ENCODE results near the gene RDH8.
"Not testable (repeated sequence)": the region's sequence is repeated elsewhere in the genome, so short reads cannot be mapped to it uniquely, and the experiment has no call there.

Gene RDH8

DNA sequence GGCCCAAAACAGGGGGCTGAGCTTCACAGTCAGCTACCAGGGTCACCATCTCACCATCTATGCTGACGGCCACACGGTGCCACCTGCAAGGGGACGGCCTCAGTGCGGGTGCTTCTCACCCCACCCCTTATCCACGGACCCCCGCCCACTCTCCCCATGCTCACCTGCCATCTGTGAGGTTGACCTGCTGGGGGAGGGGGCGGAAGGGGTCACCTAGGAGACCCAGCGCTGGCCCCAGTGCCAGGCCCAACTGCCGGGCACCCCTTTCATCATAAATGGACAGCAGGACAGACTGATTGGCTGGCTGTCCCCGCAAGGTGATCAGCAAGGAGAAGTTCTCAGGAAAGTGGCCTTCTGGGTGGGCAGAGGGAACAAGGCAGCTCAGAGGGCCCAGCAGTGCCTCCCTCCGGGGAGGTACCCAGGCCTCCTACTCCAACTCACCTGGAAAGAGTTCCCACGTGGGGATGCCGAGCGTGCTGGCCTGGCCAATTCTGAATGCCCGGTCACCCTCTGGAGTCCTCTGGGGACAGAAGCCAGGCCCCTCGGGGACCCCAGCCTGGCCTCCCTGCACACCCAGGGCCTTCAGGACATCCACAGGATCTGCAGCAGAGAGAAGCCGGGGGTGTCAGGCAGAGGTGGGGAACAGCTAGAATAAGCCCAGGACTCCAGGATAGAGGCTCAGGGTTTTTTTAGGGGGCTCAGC is 7.5 kb upstream of the RDH8 start:
- no peak for DNase-seq (ENCODE audit: low spot score)

DNA sequence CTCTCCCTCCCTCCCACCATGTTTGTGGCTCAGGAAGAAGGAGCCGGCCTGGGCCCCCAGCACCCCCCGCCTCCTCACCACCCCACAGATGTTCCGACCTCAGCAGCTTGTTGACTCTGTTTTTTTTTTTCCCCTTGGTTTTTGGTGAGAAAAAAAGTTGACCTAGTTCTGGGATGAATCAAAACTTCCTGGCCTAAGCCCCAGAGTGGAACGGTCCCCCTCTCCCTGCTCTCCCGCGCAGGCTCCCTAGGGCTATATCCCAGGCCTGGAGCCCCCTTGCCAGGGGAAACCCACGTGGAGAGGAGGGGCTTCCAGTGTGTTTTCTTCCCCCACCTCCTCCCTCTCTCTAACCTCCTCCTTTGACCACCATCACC is 7.0 kb upstream of the RDH8 start:
- no peak for DNase-seq (ENCODE audit: low spot score)

GRCh38 chr19:10006752-10007323 is 6.4 kb upstream of the RDH8 start:
- DNase-seq (ENCODE audit: low spot score), result no peak

DNA sequence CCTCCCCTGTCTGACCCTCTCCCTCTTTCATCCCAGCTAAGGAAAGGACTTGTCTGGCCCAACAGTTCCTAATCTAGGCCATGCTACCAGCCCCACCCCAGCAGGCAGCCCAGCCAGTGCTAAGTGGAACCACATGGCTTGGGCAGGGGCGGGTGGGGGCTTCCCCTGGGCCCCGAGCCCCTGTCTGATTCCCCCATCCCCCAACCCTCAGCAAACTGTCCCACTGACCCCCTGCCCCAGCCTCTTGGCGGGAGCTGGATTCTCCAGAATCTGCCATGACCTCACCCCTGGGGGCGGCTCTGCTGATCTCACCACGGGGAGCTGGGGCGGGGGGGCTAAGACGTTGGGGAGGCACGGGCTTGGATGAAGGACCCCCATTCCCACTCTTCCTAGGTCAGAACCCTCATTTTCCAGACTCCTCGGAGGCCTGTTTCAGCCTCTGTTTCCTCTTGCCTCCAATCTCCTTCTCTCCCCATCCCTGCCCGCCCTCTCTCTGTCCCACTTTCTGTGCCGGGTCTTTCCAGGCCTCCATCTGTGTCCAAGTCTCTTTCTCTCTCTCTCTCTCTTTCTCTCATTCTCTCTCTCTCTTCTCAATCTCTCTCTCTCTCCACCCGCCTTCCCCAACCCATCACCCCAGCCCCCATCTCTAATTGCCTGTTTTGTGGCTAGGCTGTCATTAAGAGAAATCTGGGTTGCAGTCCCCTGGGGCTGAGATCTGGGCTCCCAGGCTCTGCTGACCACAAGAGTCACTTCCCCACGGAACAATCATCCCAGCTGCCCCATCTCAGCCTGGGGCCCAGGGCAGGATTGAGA is 5.7 kb upstream of the RDH8 start:
- no peak for DNase-seq (ENCODE audit: low spot score)

DNA sequence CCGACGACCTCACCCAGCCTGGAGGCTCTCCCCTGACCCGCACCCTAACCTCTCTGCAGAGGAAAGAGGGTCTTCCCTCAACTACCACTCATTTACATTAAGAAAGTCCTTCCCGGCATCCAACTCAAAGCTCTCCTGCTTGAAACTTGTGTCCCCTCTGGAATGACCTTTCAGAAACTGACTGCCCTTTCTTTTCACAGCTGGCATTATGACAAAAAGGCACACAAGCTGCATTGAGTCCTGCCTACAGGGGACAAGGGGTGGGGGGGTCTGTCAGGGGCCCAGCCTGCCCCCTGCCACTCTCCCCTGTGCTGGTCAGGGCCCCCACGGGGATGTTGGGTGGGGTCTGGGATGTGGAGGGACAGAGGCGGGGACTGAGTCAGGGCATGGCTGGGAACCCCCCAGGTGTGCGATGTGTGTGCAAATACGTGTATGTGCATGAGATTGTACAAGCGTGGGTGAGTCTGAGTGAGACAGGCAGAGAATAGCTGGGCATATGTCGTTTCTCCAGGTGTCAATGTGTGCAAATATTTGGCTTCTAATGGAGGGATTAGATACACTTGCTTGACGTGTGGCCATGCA is 5.0 kb upstream of the RDH8 start:
- DNase-seq (ENCODE audit: low spot score), result no peak

DNA sequence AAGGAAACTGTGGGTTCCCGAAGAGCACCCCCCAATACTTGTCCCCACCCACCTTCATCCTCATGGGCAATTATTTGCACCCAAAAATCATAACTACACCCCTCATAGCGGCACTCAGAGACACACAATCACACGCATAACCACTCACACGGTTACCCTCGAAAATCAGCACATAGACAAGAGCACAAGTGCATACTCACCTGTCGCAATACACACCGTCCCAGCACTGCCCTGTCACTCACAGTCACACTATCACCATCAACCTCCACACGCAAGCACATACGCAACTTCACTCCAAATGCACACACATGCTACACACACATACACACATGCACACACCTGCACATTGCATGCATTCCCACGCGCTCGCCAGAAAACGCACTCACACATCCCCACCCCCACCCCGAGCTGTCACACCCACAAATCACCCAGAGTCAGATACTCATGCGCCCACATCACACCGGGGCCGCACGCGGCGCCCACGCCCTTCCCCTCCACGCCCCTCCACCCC is 3.5 kb upstream of the RDH8 start:
- no peak for DNase-seq (ENCODE audit: low spot score)

DNA sequence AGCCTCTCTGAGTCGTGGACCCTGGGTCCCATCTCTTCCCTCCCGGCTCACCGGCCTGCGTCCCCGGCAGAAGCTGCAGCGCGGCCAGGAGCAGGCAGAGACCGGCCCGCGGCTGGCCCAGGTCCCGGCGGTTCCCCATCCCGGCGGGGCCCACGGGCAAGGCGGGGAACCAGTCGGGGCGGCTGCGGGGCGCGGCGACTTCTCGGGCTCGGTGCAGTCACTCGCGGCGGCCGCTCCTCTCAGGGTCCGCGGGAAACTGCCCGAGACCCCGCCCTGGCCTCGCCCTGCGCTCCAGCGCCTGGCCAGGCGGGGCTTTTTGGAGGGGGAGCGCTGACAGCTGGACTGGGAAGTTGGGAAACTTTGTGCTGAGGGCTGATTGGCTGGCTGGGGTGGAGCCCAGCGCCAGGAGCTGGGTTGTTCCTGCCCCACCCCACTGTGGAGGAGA is 3.0 kb upstream of the RDH8 start, which contains the start of gene COL5A3:
COL5A3 (minus strand) TSS at position 258 of the 445 bp plus-strand sequence; CDS start at position 139, 119 bp downstream.
- no peak for DNase-seq (ENCODE audit: low spot score)

DNA sequence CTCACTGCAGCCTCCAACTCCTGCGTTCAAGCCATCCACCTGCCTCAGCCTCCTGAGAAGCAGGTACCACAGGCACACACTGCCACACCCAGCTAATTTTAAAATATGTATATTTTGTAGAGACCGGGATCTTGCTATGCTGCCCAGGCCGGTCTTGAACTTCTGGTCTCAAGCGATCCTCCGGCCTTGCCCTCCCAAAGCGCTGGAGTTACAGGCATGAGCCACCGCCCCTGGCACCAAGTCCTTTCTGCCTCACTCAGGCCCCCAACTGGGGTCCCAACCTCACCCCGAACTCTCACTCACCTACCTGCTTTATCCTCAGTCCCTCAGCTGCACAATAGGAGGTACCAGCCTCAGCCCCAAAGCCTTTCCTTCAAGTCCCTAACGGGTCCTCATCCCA is 2.3 kb upstream of the RDH8 start:
- DNase-seq (ENCODE audit: low spot score), result no peak

DNA sequence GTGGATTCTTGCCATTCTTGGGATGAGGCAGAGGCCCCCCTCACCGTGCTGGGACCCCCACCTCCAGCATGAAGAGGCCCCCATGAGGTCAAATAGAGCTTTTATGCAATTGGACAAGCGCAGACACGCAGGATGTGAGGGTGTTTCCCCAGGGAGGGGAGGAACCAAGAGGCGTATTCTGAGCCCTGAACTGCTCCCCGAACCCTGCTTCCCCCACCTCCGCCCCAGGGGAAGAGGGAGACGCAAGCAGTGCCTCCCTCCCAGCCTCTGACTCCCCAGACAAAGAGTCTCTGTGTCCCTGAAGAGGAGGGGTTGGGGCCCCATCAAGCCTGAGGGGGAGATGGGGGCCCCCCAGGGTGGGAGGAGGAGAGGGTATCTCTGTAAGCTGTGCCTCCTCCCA is 1.3 kb upstream of the RDH8 start:
- no peak for DNase-seq (ENCODE audit: low spot score)

DNA sequence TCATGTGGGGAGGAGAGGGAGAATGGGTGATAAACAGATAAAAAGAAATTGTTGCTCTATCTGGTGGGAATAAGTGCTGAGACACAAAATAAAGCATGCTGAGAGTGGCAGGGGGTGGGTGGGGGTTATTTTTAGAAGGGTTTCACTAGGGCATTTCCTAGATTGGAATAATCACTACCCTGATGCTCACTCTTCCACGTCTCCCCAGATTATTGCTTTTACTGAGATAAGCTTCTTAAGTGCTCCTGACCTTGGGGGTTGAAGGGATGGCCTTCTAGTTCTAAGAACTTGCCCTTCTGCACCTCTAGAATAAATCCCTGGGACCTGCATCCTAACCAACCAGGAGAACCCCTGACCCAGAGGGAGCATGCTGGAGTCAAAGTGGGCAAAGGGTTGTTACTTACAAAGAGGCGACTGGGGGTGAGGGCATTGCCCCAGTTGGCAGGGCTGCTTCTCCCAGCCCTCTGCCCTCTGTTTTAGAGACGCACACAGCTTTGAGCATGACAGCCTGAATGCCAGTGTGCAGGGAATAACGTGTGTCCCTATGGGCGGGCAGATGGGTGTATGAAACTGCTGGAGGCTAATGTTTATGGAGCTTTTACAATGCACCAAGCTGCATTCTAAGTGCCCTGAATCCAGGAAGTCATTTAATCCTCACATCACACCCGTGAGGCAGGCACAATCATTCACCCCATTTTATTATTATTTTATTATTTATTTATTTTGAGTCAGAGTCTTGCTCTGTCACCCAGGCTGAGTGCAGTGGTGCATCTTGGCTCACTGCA is 743 bp downstream of the RDH8 start:
- no peak for DNase-seq (ENCODE audit: low spot score)

DNA sequence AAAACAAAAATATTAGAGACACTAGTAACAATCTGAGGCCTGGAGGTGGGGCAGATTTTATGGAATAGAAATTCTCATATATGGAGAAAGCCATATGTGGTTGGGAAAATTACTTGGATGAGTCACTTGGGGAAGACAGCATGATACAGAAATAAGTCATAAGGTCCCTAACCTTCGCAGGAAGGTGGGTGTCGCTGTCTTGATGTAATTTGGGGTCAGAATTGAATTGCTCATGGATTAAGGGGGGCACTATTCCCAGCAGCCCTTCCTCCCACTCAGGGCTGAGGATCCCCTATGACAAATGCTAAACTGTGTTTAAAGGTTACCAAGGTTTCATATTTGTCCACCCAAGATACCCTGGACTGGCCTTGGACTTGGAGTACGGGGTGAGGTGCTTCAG is 5.0 kb downstream of the RDH8 start:
- peak; percentile 70 for DNase-seq (ENCODE audit: low spot score)

DNA sequence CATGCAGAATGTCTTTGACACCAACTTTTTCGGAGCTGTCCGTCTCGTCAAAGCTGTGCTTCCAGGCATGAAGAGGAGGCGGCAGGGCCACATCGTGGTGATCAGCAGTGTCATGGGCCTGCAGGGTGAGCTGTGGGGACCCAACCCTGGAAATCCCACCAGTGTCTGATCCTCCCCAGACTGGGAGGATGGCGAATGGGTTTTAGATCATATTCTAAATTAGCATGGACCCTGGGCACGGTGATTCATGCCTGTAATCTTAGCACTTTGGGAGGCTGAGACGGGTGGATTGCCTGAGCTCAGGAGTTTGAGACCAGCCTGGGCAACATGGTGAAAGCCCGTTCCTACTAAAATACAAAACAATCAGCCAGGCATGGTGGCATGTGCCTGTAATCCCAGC is 5.5 kb downstream of the RDH8 start:
- no peak for DNase-seq (ENCODE audit: low spot score)

DNA sequence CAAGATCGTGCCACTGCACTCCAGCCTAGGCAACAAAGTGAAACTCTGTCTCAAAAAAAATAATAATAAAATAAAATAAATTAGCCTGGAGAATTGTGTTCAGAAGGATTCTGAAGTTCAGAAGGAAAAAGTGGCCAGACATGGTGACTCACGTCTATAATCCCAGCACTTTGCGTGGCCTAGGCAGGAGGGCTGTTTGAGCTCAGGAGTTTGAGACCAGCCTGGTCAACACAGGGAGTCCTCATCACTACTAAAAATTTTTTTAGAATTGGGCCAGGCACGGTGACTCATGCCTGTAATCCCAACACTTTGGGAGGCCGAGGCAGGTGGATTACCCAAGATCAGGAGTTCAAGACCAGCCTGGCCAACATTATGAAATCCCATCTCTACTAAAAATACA is 6.0 kb downstream of the RDH8 start:
- DNase-seq (ENCODE audit: low spot score), result no peak

DNA sequence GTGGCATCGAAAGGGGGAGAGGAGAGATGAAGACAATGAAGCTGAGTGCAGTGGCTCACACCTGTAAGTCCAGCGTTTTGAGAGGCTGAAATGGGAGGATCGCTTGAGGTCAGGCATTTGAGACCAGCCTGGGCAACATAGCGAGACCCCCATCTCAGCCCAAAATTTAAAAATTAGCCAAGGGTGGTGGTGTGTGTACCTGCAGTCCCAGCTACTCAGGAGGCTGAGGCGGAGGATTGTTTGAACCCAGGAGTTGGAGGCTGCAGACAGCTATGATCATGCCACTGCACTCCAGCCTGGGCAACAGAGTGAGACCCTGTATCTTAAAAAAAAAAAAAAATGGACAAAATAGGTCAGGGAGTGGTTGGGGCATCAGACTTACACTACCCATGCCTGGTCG is 7.6 kb downstream of the RDH8 start:
- no peak for DNase-seq (ENCODE audit: low spot score)

DNA sequence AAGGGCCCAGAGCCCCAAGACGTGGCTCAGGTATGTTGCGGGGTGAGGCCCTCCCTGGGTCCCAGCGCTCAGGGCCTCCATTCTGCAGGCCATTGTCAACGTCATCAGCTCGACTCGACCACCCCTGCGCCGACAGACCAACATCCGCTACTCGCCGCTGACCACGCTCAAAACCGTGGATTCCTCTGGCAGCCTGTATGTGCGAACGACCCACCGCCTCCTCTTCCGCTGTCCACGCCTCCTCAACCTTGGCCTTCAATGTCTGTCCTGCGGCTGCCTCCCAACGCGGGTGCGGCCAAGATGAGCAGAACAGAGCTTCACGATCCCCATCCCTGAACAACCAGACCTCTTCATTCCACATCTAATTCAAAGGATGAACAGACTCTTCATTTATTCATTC is 8.2 kb downstream of the RDH8 start:
- DNase-seq (ENCODE audit: low spot score), result no peak

GRCh38 chr19:10021863-10022262 is 8.6 kb downstream of the RDH8 start:
- no peak for DNase-seq (ENCODE audit: low spot score)

DNA sequence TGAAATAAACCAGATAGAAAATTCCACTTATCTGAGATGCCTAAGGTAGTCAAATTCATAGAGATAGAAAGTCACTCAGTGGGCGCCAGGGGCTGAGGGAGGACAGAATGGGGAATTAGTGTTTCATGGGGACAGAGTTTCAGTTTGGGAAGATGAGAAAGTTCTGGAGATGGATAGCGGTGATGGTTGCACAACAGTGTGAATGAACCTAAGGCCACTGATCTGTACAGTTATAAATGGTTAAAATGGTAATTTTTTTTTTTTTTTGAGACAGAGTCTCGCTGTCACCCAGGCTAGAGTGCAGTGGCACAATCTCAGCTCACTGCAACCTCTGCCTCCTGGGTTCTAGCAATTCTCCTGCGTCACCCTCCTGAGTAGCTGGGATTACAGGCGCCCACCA is 9.8 kb downstream of the RDH8 start:
- not testable (repeated sequence) for DNase-seq (ENCODE audit: low spot score)

- DNase-seq (ENCODE audit: low spot score), result no peak
Measured at GRCh38 chr19:10026744-10027143, 13.5 kb downstream of the RDH8 start.

DNA sequence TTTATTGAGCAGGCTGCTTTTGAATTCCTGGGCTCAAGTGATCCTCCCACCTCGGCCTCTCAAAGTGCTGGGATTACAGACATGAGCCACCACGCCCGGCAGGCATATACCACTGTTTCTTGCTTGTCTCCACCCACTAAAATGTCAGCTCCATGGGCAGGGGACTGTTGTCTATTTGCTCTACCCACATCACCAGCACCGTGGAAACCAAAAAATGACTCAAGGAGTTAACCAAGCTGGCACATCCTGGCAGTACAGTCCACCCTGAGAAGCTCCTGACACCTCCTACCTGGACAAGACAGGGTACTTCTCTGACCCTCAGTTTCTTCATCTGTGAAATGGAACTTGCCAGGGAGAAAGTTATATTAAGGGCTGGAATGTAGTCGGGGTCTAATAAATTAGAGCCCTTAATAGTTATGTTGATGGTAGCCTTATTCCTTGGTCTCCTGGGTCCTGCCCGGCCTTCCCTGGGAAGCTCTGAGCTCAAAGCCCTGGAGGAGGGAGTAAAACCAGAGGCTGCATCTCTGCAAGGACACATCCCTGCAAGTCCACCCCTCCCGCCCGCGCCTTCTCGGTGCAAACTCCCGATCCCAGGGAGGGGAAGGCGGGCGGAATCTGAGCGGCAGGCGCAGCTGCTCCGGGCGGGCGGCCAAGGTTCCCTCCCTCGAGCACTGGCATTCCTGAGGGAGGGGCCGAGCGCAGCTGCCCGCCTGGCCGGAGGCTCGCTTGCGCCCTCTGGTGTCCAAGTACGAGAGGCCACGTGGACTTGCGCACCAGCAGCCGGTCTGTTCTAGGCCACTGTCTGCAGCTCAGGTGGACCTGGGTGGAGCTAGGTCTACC is 14.1 kb downstream of the RDH8 start:
- DNase-seq (ENCODE audit: low spot score), result peak; percentile 91

GRCh38 chr19:10033614-10034013 is 20.3 kb downstream of the RDH8 start:
- no peak for DNase-seq (ENCODE audit: low spot score)

DNA sequence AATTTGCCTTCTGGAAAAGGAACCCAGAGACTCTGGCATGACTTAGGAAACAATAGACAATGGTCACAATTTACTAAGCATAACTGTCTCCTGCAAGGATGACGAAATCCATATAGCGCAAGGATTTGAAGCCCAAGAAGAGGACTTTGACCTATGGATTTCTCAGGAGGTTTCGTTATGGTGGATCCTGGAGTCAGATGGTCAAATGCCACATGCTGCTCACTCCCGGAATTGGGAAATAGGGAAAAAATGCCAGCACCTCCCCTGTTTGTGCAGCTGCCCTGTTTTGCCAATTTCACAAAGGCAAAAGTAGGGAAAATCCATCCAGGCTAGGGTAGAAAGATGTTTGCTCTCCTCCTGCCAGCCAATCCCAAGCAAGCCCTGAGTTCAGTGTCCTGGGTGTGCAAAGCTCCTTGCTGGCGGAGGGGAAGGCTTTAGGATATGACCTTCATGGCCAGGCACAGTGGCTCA is 23.4 kb downstream of the RDH8 start:
- no peak for DNase-seq (ENCODE audit: low spot score)

Measured in RKO (cell line).